Ovary (tissue), 9 donors: ENCODE data around the gene GAP43. TPM values are rescaled to one million over a fixed set of nuclear protein-coding genes. Genes with fewer than 3 reads are reported as not detected.

Experiments used
- DNase-seq, 5 donors: peaks; one replicate each; pipeline ENCODE4 v3.0.0-alpha.2; 2019 to 2020
- H3K27ac ChIP-seq, 2 donors: fragments of 200-600 bp; one replicate each; pipeline versions ENCODE4 v1.5.1 to v1.8.0; 2019 to 2022
- H3K27me3 ChIP-seq: fragments of 200-600 bp; one replicate; pipeline ENCODE4 v1.8.0; 2022
- H3K36me3 ChIP-seq: fragments of 200-600 bp; sonication (generic); one replicate; pipeline ENCODE4 v1.5.1; 2019
- H3K4me1 ChIP-seq: one replicate; pipeline ENCODE4 v1.8.1; 2013; ENCODE audit warnings: mild to moderate bottlenecking, moderate library complexity; ENCODE audit not compliant: insufficient read depth
- H3K4me3 ChIP-seq: fragments of 200-600 bp; sonication (generic); one replicate; pipeline ENCODE4 v1.5.1; 2017
- H3K9me3 ChIP-seq, 2 donors: fragments of 200-600 bp in 1 of 2; sonication (generic) in 1 of 2; one replicate each; pipeline versions ENCODE4 v1.5.1 to v1.8.1; 2013 to 2019; ENCODE audit warnings: mild to moderate bottlenecking in 1 of 2, moderate library complexity in 1 of 2
- CTCF ChIP-seq, 3 donors: fragments of 450-650 bp in 2 of 3; fragments of 200-600 bp in 1 of 3; IDR thresholded peaks; one replicate each; pipeline versions ENCODE4 v1.5.1 to v1.8.0; 2016 to 2022; ENCODE audit warnings: antibody characterized with exemption in 3 of 3, mild to moderate bottlenecking in 1 of 3
- EP300 ChIP-seq: sonication (generic); formaldehyde crosslinking; IDR thresholded peaks from one replicate; pipeline ENCODE4 v1.6.1; 2017; ENCODE audit warnings: antibody characterized with exemption
- POLR2A ChIP-seq: fragments of 450-650 bp; IDR thresholded peaks from one replicate; pipeline ENCODE4 v1.6.1; 2017; ENCODE audit warnings: antibody characterized with exemption, mild to moderate bottlenecking, moderate library complexity
- WGBS, 3 donors: extraction: QIAGEN DNeasy Blood & Tissue Kit in 1 of 3; methylation state at CpG; one replicate each; pipeline versions ENCODE4 v1.1.5 to v1.1.7; 2013 to 2017; 5-methylcytosine and 5-hydroxymethylcytosine counted together
- intact Hi-C, 4 donors: fragments of 100-400 bp; cut with DNase I; formaldehyde crosslinking; loops; one replicate each; pipeline versions ENCODE4 v1.11.0 to v1.15.1; 2022 to 2023
- polyA plus RNA-seq, 2 donors: library from polyadenylated mRNA; stranded (reverse); fragments of 200-250 nt in 1 of 2; fragments of 350-450 nt in 1 of 2; fragmentation: Illumina TruSeq in 1 of 2; extraction: RNeasy Lipid Tissue Mini Kit (QIAGEN cat#74804) in 1 of 2; gene quantifications; one replicate each; pipeline ENCODE4 v1.2.3, GENCODE V29; 2013 to 2014
- total RNA-seq, 7 donors: library from RNA; depleted of rRNA in 2 of 7; stranded (reverse); fragments of >200 nt in 2 of 7; fragmentation: NEBNext Ultra II Directional in 3 of 7; extraction: Animal tissue kit (Norgen Biotek cat#: 25700) in 3 of 7; gene quantifications; one replicate each; pipeline versions ENCODE4 v1.1.0 to v1.2.4, GENCODE V29; 2016 to 2023
- donor health status: DM: no; HTN: no; CAD: no; lungs with moderate emphysema.
- donor health status: DM: no; HTN: no; CAD: no.
- donor health status: Bipolar disorder and iron deficiency.
- donor health status: DM: yes; HTN: yes; CAD: no.
- donor health status: DM: no; HTN: no; CAD: no.
- donor health status: DM: yes; HTN: yes; CAD: no.

The GAP43 gene
- total and polyA plus RNA-seq, 9 donors, result 0.21 to 0.75 (median 0.29) TPM; not detected in 5

GRCh38 chr3:115580566-115580965, 42.7 kb upstream of the GAP43 start:
- no peaks in the 10 kb centered on the region for H3K36me3 ChIP-seq
- H3K27me3 ChIP-seq, result no peaks in the 10 kb centered on the region
- no peak for DNase-seq
- intact Hi-C loops, result no loop called here
- 4 to 39% (median 30%) methylated on average over 1 of the region's 1 CpG for WGBS, 3 donors
- H3K27ac ChIP-seq, result no peak overlapping the region
- H3K4me3 ChIP-seq, result no peak overlapping the region
- no peaks in the 10 kb centered on the region for H3K9me3 ChIP-seq
- TF ChIP-seq CTCF (IDR thresholded peaks at IDR 0.05), result no peak
- no peak for TF ChIP-seq POLR2A
- no peak for TF ChIP-seq EP300
- H3K4me1 ChIP-seq, result no peaks in the 10 kb centered on the region

GRCh38 chr3:115581362-115582135, 41.8 kb upstream of the GAP43 start:
- intact Hi-C loops, result no loop called here
- no peaks in the 10 kb centered on the region for H3K4me1 ChIP-seq
- TF ChIP-seq EP300 (no peak), CTCF (IDR thresholded peaks at IDR 0.05) (no peak), POLR2A (no peak)
- H3K4me3 ChIP-seq, result no peak overlapping the region
- WGBS, 3 donors, result 78 to 86% (median 80%) methylated on average over 8 of the region's 8 CpGs
- no peaks in the 10 kb centered on the region for H3K36me3 ChIP-seq
- no peak for DNase-seq
- H3K27me3 ChIP-seq, result no peaks in the 10 kb centered on the region
- no peaks in the 10 kb centered on the region for H3K9me3 ChIP-seq
- no peak overlapping the region for H3K27ac ChIP-seq

GRCh38 chr3:115588201-115589115, 34.9 kb upstream of the GAP43 start:
- no peak for TF ChIP-seq POLR2A
- no peak for TF ChIP-seq EP300
- TF ChIP-seq CTCF (IDR thresholded peaks at IDR 0.05), result no peak
- intact Hi-C loops, result no loop called here
- H3K36me3 ChIP-seq, result no peaks in the 10 kb centered on the region
- H3K27me3 ChIP-seq, result no peaks in the 10 kb centered on the region
- H3K9me3 ChIP-seq, result no peaks in the 10 kb centered on the region
- no peaks in the 10 kb centered on the region for H3K4me1 ChIP-seq
- DNase-seq, result no peak
- 58 to 61% (median 60%) methylated on average over 5 of the region's 5 CpGs for WGBS, 3 donors
- H3K27ac ChIP-seq, result no peak overlapping the region
- no peak overlapping the region for H3K4me3 ChIP-seq

GRCh38 chr3:115590873-115591272, 32.4 kb upstream of the GAP43 start:
- no peak overlapping the region for H3K4me3 ChIP-seq
- no peaks in the 10 kb centered on the region for H3K4me1 ChIP-seq
- 59 to 75% (median 71%) methylated on average over 3 of the region's 3 CpGs for WGBS, 3 donors
- TF ChIP-seq CTCF (IDR thresholded peaks at IDR 0.05) (no peak), EP300 (no peak), POLR2A (no peak)
- H3K27ac ChIP-seq, result no peak overlapping the region
- H3K27me3 ChIP-seq, result no peaks in the 10 kb centered on the region
- DNase-seq, result no peak
- no peaks in the 10 kb centered on the region for H3K9me3 ChIP-seq
- H3K36me3 ChIP-seq, result no peaks in the 10 kb centered on the region
- intact Hi-C loops, result no loop called here
